ENCODE results near the gene EXD2. TPM values are rescaled to one million over a fixed set of nuclear protein-coding genes. Genes with fewer than 3 reads are reported as not detected.
"Not testable (repeated sequence)": the region's sequence is repeated elsewhere in the genome, so short reads cannot be mapped to it uniquely, and the experiment has no call there.

EXD2 gene
- total RNA-seq, 1 donor from 2014 or later: 31.2 TPM

GRCh38 chr14:69153873-69154270, 37.4 kb upstream of the EXD2 start:
- Mint-ChIP-seq H3K27me3 (ENCODE audit: unreplicated experiment) (peaks cover 12% of the 10 kb centered on the region), H3K4me3 (ENCODE audit: unreplicated experiment) (peak overlapping the region; percentile 90), H3K27ac (ENCODE audit: unreplicated experiment) (peak overlapping the region; percentile 85), H3K36me3 (ENCODE audit: unreplicated experiment) (no peaks in the 10 kb centered on the region), H3K9me3 (ENCODE audit: unreplicated experiment) (peaks cover 9% of the 10 kb centered on the region), H3K4me1 (ENCODE audit: low read depth, unreplicated experiment) (peaks cover 15% of the 10 kb centered on the region)
- DNase-seq: peak; percentile 31
- TF ChIP-seq, protein P1, sequence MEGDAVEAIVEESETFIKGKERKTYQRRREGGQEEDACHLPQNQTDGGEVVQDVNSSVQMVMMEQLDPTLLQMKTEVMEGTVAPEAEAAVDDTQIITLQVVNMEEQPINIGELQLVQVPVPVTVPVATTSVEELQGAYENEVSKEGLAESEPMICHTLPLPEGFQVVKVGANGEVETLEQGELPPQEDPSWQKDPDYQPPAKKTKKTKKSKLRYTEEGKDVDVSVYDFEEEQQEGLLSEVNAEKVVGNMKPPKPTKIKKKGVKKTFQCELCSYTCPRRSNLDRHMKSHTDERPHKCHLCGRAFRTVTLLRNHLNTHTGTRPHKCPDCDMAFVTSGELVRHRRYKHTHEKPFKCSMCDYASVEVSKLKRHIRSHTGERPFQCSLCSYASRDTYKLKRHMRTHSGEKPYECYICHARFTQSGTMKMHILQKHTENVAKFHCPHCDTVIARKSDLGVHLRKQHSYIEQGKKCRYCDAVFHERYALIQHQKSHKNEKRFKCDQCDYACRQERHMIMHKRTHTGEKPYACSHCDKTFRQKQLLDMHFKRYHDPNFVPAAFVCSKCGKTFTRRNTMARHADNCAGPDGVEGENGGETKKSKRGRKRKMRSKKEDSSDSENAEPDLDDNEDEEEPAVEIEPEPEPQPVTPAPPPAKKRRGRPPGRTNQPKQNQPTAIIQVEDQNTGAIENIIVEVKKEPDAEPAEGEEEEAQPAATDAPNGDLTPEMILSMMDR (IDR thresholded peaks at IDR 0.05; ENCODE audit: partially characterized antibody, unreplicated experiment): no peak

GRCh38 chr14:69154779-69155178, 36.5 kb upstream of the EXD2 start:
- no peak overlapping the region for H3K27ac Mint-ChIP-seq (ENCODE audit: unreplicated experiment)
- TF ChIP-seq, protein P1 (IDR thresholded peaks at IDR 0.05; ENCODE audit: partially characterized antibody, unreplicated experiment): no peak
- peaks cover 9% of the 10 kb centered on the region for H3K9me3 Mint-ChIP-seq (ENCODE audit: unreplicated experiment)
- no peak overlapping the region for H3K4me3 Mint-ChIP-seq (ENCODE audit: unreplicated experiment)
- H3K4me1 Mint-ChIP-seq (ENCODE audit: low read depth, unreplicated experiment): peaks cover 12% of the 10 kb centered on the region
- no peak for DNase-seq
- H3K36me3 Mint-ChIP-seq (ENCODE audit: unreplicated experiment): no peaks in the 10 kb centered on the region
- H3K27me3 Mint-ChIP-seq (ENCODE audit: unreplicated experiment): peaks cover 12% of the 10 kb centered on the region

- Mint-ChIP-seq H3K4me1 (ENCODE audit: low read depth, unreplicated experiment) (peaks cover 3% of the 10 kb centered on the region), H3K9me3 (ENCODE audit: unreplicated experiment) (peaks cover 6% of the 10 kb centered on the region), H3K36me3 (ENCODE audit: unreplicated experiment) (no peaks in the 10 kb centered on the region), H3K27me3 (ENCODE audit: unreplicated experiment) (peaks cover 6% of the 10 kb centered on the region), H3K27ac (ENCODE audit: unreplicated experiment) (no peak overlapping the region), H3K4me3 (ENCODE audit: unreplicated experiment) (no peak overlapping the region)
- DNase-seq: no peak
- TF ChIP-seq, protein P1 (IDR thresholded peaks at IDR 0.05; ENCODE audit: partially characterized antibody, unreplicated experiment): no peak
Measured at GRCh38 chr14:69156224-69156623, 35.1 kb upstream of the EXD2 start.

DNA sequence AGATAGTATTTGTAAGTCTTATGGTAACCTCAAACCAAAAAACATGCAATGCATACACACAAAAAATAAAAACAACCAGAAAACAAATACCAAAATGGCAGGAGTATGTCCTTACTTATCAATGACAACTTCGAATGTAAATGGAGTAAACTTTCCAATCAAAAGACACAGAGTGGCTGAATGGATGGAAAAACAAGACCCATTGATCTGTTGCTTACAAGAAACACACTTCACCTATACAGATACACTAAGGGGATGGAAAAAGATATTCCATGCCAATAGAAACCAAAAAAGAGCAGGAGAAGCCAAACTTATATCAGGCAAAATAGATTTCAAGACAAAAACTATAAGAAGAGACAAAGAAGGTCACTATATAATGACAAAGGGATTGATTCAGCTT, 29.7 kb upstream of the EXD2 start:
- Mint-ChIP-seq H3K36me3 (ENCODE audit: unreplicated experiment) (no peaks in the 10 kb centered on the region), H3K4me1 (ENCODE audit: low read depth, unreplicated experiment) (no peaks in the 10 kb centered on the region), H3K9me3 (ENCODE audit: unreplicated experiment) (peaks cover 5% of the 10 kb centered on the region), H3K27me3 (ENCODE audit: unreplicated experiment) (no peaks in the 10 kb centered on the region), H3K4me3 (ENCODE audit: unreplicated experiment) (no peak overlapping the region), H3K27ac (ENCODE audit: unreplicated experiment) (no peak overlapping the region)
- TF ChIP-seq, protein P1 (IDR thresholded peaks at IDR 0.05; ENCODE audit: partially characterized antibody, unreplicated experiment): no peak
- no peak for DNase-seq

- DNase-seq; H3K27me3 Mint-ChIP-seq (ENCODE audit: unreplicated experiment); H3K27ac Mint-ChIP-seq (ENCODE audit: unreplicated experiment); H3K9me3 Mint-ChIP-seq (ENCODE audit: unreplicated experiment); H3K4me3 Mint-ChIP-seq (ENCODE audit: unreplicated experiment); H3K36me3 Mint-ChIP-seq (ENCODE audit: unreplicated experiment); H3K4me1 Mint-ChIP-seq (ENCODE audit: low read depth, unreplicated experiment): not testable (repeated sequence)
Measured at GRCh38 chr14:69165787-69166186, 25.5 kb upstream of the EXD2 start.

DNA sequence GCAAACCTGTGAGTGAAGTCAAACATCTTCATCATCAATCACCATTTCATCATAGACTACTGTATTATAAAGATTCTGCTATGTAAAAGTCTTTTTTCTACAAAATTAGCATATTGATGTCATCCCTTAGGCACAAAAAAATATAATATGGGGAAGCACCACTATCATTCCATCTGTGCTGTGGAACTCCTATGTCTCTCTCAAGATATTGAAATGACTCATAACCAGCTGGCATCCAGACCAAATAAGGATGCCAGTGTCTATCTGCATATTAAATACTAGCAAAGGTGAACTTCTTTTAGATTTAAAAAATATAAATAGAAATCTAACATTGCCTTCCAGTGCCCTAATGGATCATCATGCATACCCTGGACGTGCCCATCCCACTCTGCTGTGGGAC, 20.5 kb upstream of the EXD2 start:
- H3K9me3 Mint-ChIP-seq (ENCODE audit: unreplicated experiment): no peaks in the 10 kb centered on the region
- H3K27ac Mint-ChIP-seq (ENCODE audit: unreplicated experiment): no peak overlapping the region
- H3K4me1 Mint-ChIP-seq (ENCODE audit: low read depth, unreplicated experiment): no peaks in the 10 kb centered on the region
- no peak for DNase-seq
- peaks cover 3% of the 10 kb centered on the region for H3K27me3 Mint-ChIP-seq (ENCODE audit: unreplicated experiment)
- TF ChIP-seq, protein P1 (IDR thresholded peaks at IDR 0.05; ENCODE audit: partially characterized antibody, unreplicated experiment): no peak
- no peak overlapping the region for H3K4me3 Mint-ChIP-seq (ENCODE audit: unreplicated experiment)
- no peaks in the 10 kb centered on the region for H3K36me3 Mint-ChIP-seq (ENCODE audit: unreplicated experiment)

All from glutamatergic neuron (in vitro differentiated cells).